A673 (cell line): ENCODE measurements around the gene CDC42EP1. TPM values are rescaled to one million over a fixed set of nuclear protein-coding genes. Genes with fewer than 3 reads are reported as not detected.

Experiments
- BruUV-seq: library from RNA; stranded (reverse); fragments of 400-500 nt; replicated peaks from 2 replicates; lab custom pipeline; 2021; lab: Mats Ljungman, UMichigan
- CTCF ChIA-PET: fragments of 300-600 bp; sonication (Branson Sonifier 250); formaldehyde crosslinking; loops from one replicate; lab custom pipeline; 2022; ENCODE audit warnings: antibody characterized with exemption; lab: Charles Lee
- POLR2A ChIA-PET: fragments of 300-600 bp; sonication (Branson Sonifier 250); formaldehyde crosslinking; loops from one replicate; lab custom pipeline; 2022; ENCODE audit warnings: antibody characterized with exemption; ENCODE audit not compliant: low non-redundant PET; lab: Charles Lee
- DNase-seq: peaks from one replicate; pipeline ENCODE4 v3.0.0-alpha.2; 2015; ENCODE audit warnings: low spot score
- H3K27ac ChIP-seq: fragments of 200-600 bp; sonication (generic); 2 replicates; pipeline ENCODE4 v1.5.1; 2016; ENCODE audit warnings: mixed run types, low read depth, mild to moderate bottlenecking, mixed read lengths, antibody characterized with exemption, low read length; ENCODE audit not compliant: poor library complexity, severe bottlenecking
- H3K27me3 ChIP-seq: fragments of 200-600 bp; sonication (generic); replicated peaks from 2 replicates; pipeline ENCODE4 v1.6.1; 2017; ENCODE audit warnings: mixed run types, low read depth, mild to moderate bottlenecking, mixed read lengths, antibody characterized with exemption, low read length; ENCODE audit not compliant: insufficient read depth, poor library complexity
- H3K36me3 ChIP-seq: fragments of 200-600 bp; sonication (generic); 2 replicates; pipeline ENCODE4 v1.6.1; 2016; ENCODE audit warnings: mixed run types, mild to moderate bottlenecking, mixed read lengths, antibody characterized with exemption, low read length; ENCODE audit not compliant: insufficient read depth, poor library complexity, severe bottlenecking
- H3K4me1 ChIP-seq: fragments of 200-600 bp; sonication (generic); 2 replicates; pipeline ENCODE4 v1.6.1; 2017; ENCODE audit warnings: mixed run types, mild to moderate bottlenecking, mixed read lengths, antibody characterized with exemption, low read length; ENCODE audit not compliant: insufficient read depth, poor library complexity, severe bottlenecking
- H3K4me3 ChIP-seq: fragments of 200-600 bp; sonication (generic); 2 replicates; pipeline ENCODE4 v1.5.1; 2016; ENCODE audit warnings: low read depth, mixed run types, mild to moderate bottlenecking, mixed read lengths, low read length; ENCODE audit not compliant: poor library complexity, severe bottlenecking
- H3K9me3 ChIP-seq: fragments of 200-600 bp; sonication (generic); 2 replicates; pipeline ENCODE4 v1.6.1; 2016; ENCODE audit warnings: mixed run types, low read depth, mild to moderate bottlenecking, mixed read lengths, antibody characterized with exemption, low read length; ENCODE audit not compliant: poor library complexity, severe bottlenecking
- CTCF ChIP-seq: fragments of 300-800, 200-600 bp; sonication (generic); conservative IDR thresholded peaks from 2 replicates; pipeline ENCODE4 v1.5.1; 2017; ENCODE audit warnings: low read depth, mild to moderate bottlenecking, antibody characterized with exemption, low read length, moderate library complexity, mixed read lengths
- EZH2 ChIP-seq: fragments of 200-600 bp; sonication (generic); IDR thresholded peaks from 2 replicates; pipeline ENCODE4 v1.6.1; 2017; ENCODE audit warnings: borderline replicate concordance, low read depth, mild to moderate bottlenecking, mixed read lengths, antibody characterized with exemption, low read length; ENCODE audit not compliant: poor library complexity, severe bottlenecking
- intact Hi-C: fragments of 100-400 bp; cut with micrococcal nuclease; formaldehyde crosslinking; loops from one replicate; pipeline ENCODE4 v1.10.0; 2022; ENCODE audit not compliant: unreplicated experiment
- total RNA-seq: library from RNA; stranded (reverse); gene quantifications from 2 replicates; pipeline ENCODE4 v1.2.3, GENCODE V29; 2021

CDC42EP1 gene
- total RNA-seq, 1 experiment from 2014 or later = 1.1 TPM

GRCh38 chr22:37568448-37569008 is 8.2 kb downstream of the CDC42EP1 start:
- H3K27me3 ChIP-seq = no peaks in the 10 kb centered on the region
- TF ChIP-seq CTCF (no peak), EZH2 (no peak)
- no peaks in the 10 kb centered on the region for H3K4me1 ChIP-seq
- ChIA-PET CTCF (interaction anchor here (0.5 to 1.0 kb wide), 2 partner anchors 24 to 57 kb away, joined by 5 to 10 read pairs; no protein-coding TSS in a partner anchor), POLR2A (no interaction called here)
- no peak overlapping the region for H3K4me3 ChIP-seq
- intact Hi-C loops = loop anchor here (10.0 kb wide), 1 partner anchor 254 kb away; no protein-coding TSS in a partner anchor
- no peak overlapping the region for H3K27ac ChIP-seq
- no TSS peak for BruUV-seq
- no peaks in the 10 kb centered on the region for H3K9me3 ChIP-seq
- H3K36me3 ChIP-seq = no peaks in the 10 kb centered on the region
- no peak for DNase-seq

GRCh38 chr22:37569009-37569920 is 9.0 kb downstream of the CDC42EP1 start:
- ChIA-PET POLR2A (no interaction called here), CTCF (interaction anchor here (1.0 kb wide), 1 partner anchor 23 kb away, joined by 5 read pairs; no protein-coding TSS in a partner anchor)
- H3K9me3 ChIP-seq = no peaks in the 10 kb centered on the region
- intact Hi-C loops = loop anchor here (10.0 kb wide), 1 partner anchor 254 kb away; no protein-coding TSS in a partner anchor
- H3K27ac ChIP-seq = no peak overlapping the region
- TF ChIP-seq CTCF (no peak), EZH2 (no peak)
- H3K4me3 ChIP-seq = no peak overlapping the region
- no TSS peak for BruUV-seq
- no peak for DNase-seq
- no peaks in the 10 kb centered on the region for H3K36me3 ChIP-seq
- no peaks in the 10 kb centered on the region for H3K27me3 ChIP-seq
- H3K4me1 ChIP-seq = no peaks in the 10 kb centered on the region

GRCh38 chr22:37569921-37570660 is 9.8 kb downstream of the CDC42EP1 start:
- ChIA-PET CTCF (no interaction called here), POLR2A (no interaction called here)
- BruUV-seq = no TSS peak
- no peak overlapping the region for H3K27ac ChIP-seq
- no peaks in the 10 kb centered on the region for H3K4me1 ChIP-seq
- H3K4me3 ChIP-seq = no peak overlapping the region
- DNase-seq = no peak
- no peaks in the 10 kb centered on the region for H3K36me3 ChIP-seq
- no peak for TF ChIP-seq CTCF
- TF ChIP-seq EZH2 = no peak
- intact Hi-C loops = loop anchor here (10.0 kb wide), 1 partner anchor 255 kb away; no protein-coding TSS in a partner anchor
- no peaks in the 10 kb centered on the region for H3K27me3 ChIP-seq
- no peaks in the 10 kb centered on the region for H3K9me3 ChIP-seq
